ENCODE results near the gene FUBP3.

FUBP3 gene

GRCh38 chr9:130672466-130672865 is 93.1 kb downstream of the FUBP3 start:
- Histone ChIP-seq H3K27me3 (replicated peaks) (peaks cover under 1% of the 10 kb centered on the region), H3K36me3 (replicated peaks) (no peaks in the 10 kb centered on the region), H3K4me3 (ENCODE audit: low read depth, low read length) (no peak overlapping the region), H3K27ac (no peak overlapping the region)
- no peak for DNase-seq
- TF ChIP-seq CTCF (IDR thresholded peaks at IDR 0.05; ENCODE audit: low read depth, low read length, missing control alignments): no peak
- in situ Hi-C loops (cut with HindIII; ENCODE audit: low pct_ligation_motif_present, low sequenced_read_pairs): no loop called here

GRCh38 chr9:130672933-130673615 is 93.7 kb downstream of the FUBP3 start:
- TF ChIP-seq CTCF (IDR thresholded peaks at IDR 0.05; ENCODE audit: low read depth, low read length, missing control alignments): no peak
- H3K36me3 ChIP-seq (replicated peaks): no peaks in the 10 kb centered on the region
- no peaks in the 10 kb centered on the region for H3K27me3 ChIP-seq (replicated peaks)
- no peak for DNase-seq
- in situ Hi-C loops (cut with HindIII; ENCODE audit: low pct_ligation_motif_present, low sequenced_read_pairs): no loop called here
- no peak overlapping the region for H3K4me3 ChIP-seq (ENCODE audit: low read depth, low read length)
- H3K27ac ChIP-seq: no peak overlapping the region

- no peak overlapping the region for H3K27ac ChIP-seq
- no peak for DNase-seq
- no peak overlapping the region for H3K4me3 ChIP-seq (ENCODE audit: low read depth, low read length)
- in situ Hi-C loops (cut with HindIII; ENCODE audit: low pct_ligation_motif_present, low sequenced_read_pairs): no loop called here
- no peak for TF ChIP-seq CTCF (IDR thresholded peaks at IDR 0.05; ENCODE audit: low read depth, low read length, missing control alignments)
- H3K36me3 ChIP-seq (replicated peaks): no peaks in the 10 kb centered on the region
- peaks cover 4% of the 10 kb centered on the region for H3K27me3 ChIP-seq (replicated peaks)
Observed at GRCh38 chr9:130675396-130675795, 96.0 kb downstream of the FUBP3 start.

GRCh38 chr9:130677252-130677651 is 97.9 kb downstream of the FUBP3 start:
- no peaks in the 10 kb centered on the region for H3K36me3 ChIP-seq (replicated peaks)
- in situ Hi-C loops (cut with HindIII; ENCODE audit: low pct_ligation_motif_present, low sequenced_read_pairs): no loop called here
- peaks cover 7% of the 10 kb centered on the region for H3K27me3 ChIP-seq (replicated peaks)
- H3K4me3 ChIP-seq (ENCODE audit: low read depth, low read length): no peak overlapping the region
- DNase-seq: no peak
- no peak overlapping the region for H3K27ac ChIP-seq
- TF ChIP-seq CTCF (IDR thresholded peaks at IDR 0.05; ENCODE audit: low read depth, low read length, missing control alignments): no peak

- in situ Hi-C loops (cut with HindIII; ENCODE audit: low pct_ligation_motif_present, low sequenced_read_pairs): no loop called here
- TF ChIP-seq CTCF (IDR thresholded peaks at IDR 0.05; ENCODE audit: low read depth, low read length, missing control alignments): no peak
- Histone ChIP-seq H3K27ac (no peak overlapping the region), H3K4me3 (ENCODE audit: low read depth, low read length) (peak overlapping the region; percentile 48), H3K36me3 (replicated peaks) (no peaks in the 10 kb centered on the region), H3K27me3 (replicated peaks) (peaks cover 7% of the 10 kb centered on the region)
- peak; percentile 76 for DNase-seq
Observed at GRCh38 chr9:130680836-130681768, 101.7 kb downstream of the FUBP3 start.
